Measurements from ENCODE around the gene NUP205. TPM values are rescaled to one million over a fixed set of nuclear protein-coding genes. Genes with fewer than 3 reads are reported as not detected.

NUP205 gene
- total RNA-seq, 2 donors from 2014 or later, result 118 to 129 TPM

DNA sequence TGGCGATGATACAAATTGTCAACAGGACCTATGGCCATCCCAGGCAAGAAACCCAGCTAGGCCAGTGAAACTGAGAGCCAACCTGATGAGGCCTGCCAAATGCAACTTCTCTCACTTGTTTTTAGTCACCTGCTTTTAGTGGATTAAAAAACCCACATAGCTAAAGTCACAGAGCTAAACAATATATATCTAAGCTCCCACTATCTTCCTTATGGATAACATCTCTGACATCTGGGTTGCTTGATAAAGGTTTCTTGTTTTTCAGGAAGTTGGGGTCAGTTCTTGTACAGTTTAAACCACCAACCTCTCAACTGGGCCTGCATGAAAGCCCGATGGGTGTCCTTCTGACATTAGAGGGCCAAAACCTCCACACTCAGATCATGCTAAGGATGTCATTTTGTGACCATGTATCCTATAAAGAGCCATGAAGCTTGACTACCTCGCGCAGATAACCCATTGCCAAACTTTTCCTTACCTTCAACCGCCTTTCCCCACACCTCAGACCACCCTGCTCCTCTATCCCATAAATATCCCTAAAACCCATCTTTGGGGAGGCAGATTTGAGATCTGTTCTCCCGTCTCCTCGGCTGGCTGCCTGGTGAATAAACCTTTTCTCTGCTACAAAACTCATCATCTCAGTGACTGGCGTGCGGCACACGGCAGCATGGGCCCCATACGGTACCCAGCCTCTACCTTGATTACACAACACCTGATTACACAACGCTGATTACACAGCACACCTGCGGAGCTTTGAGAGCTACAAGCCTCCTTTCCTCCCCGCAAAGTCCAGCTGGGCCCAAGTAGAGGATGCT, 103.8 kb downstream of the NUP205 start:
- Mint-ChIP-seq H3K27me3 (ENCODE audit: insufficient read depth) (no peaks in the 10 kb centered on the region), H3K9me3 (no peaks in the 10 kb centered on the region), H3K4me1 (peaks cover 38% of the 10 kb centered on the region), H3K27ac (peak overlapping the region; percentile 87), H3K36me3 (ENCODE audit: low read depth) (peaks cover 3% of the 10 kb centered on the region), H3K4me3 (peak overlapping the region; percentile 91)
- Histone ChIP-seq H3K9ac (ENCODE audit: extremely low read depth, low read length, poor library complexity, severe bottlenecking) (no peak overlapping the region), H3K27ac (ENCODE audit: low read depth, low read length) (peak overlapping the region; percentile 52), H3K4me1 (ENCODE audit: control insufficient read depth, insufficient read depth, low read length) (peaks cover 5% of the 10 kb centered on the region), H3K36me3 (ENCODE audit: control insufficient read depth, insufficient read depth, low read length) (no peaks in the 10 kb centered on the region), H3K27me3 (ENCODE audit: control insufficient read depth, insufficient read depth, low read length, poor library complexity, severe bottlenecking) (no peaks in the 10 kb centered on the region), H3K4me3 (ENCODE audit: low read length) (peak overlapping the region; percentile 90), H3K9me3 (ENCODE audit: control insufficient read depth, low read length) (no peaks in the 10 kb centered on the region)
- WGBS, 2 experiments (ENCODE audit: insufficient coverage in 1 of 2, insufficient read length in 1 of 2), result 75 to 89% methylated on average over 13 to 14 of the region's 14 CpGs
- TF ChIP-seq, protein P1, sequence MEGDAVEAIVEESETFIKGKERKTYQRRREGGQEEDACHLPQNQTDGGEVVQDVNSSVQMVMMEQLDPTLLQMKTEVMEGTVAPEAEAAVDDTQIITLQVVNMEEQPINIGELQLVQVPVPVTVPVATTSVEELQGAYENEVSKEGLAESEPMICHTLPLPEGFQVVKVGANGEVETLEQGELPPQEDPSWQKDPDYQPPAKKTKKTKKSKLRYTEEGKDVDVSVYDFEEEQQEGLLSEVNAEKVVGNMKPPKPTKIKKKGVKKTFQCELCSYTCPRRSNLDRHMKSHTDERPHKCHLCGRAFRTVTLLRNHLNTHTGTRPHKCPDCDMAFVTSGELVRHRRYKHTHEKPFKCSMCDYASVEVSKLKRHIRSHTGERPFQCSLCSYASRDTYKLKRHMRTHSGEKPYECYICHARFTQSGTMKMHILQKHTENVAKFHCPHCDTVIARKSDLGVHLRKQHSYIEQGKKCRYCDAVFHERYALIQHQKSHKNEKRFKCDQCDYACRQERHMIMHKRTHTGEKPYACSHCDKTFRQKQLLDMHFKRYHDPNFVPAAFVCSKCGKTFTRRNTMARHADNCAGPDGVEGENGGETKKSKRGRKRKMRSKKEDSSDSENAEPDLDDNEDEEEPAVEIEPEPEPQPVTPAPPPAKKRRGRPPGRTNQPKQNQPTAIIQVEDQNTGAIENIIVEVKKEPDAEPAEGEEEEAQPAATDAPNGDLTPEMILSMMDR (conservative IDR thresholded peaks at IDR 0.05), result no peak
- no peak for DNase-seq

- H3K27me3 ChIP-seq (ENCODE audit: control insufficient read depth, insufficient read depth, low read length, poor library complexity, severe bottlenecking), result no peaks in the 10 kb centered on the region
- 16 to 47% methylated on average over 7 to 17 of the region's 17 CpGs for WGBS, 2 experiments (ENCODE audit: insufficient coverage in 1 of 2, insufficient read length in 1 of 2)
- no peak for DNase-seq
- TF ChIP-seq, protein P1 (conservative IDR thresholded peaks at IDR 0.05), result no peak
- Mint-ChIP-seq H3K36me3 (ENCODE audit: low read depth) (peaks cover 3% of the 10 kb centered on the region), H3K4me3 (peak overlapping the region; percentile 91), H3K27ac (peak overlapping the region; percentile 87), H3K4me1 (peaks cover 38% of the 10 kb centered on the region), H3K9me3 (no peaks in the 10 kb centered on the region), H3K27me3 (ENCODE audit: insufficient read depth) (no peaks in the 10 kb centered on the region)
- H3K4me1 ChIP-seq (ENCODE audit: control insufficient read depth, insufficient read depth, low read length), result peaks cover 5% of the 10 kb centered on the region
- H3K4me3 ChIP-seq (ENCODE audit: low read length), result peak overlapping the region; percentile 90
- no peaks in the 10 kb centered on the region for H3K9me3 ChIP-seq (ENCODE audit: control insufficient read depth, low read length)
- peak overlapping the region; percentile 52 for H3K27ac ChIP-seq (ENCODE audit: low read depth, low read length)
- no peaks in the 10 kb centered on the region for H3K36me3 ChIP-seq (ENCODE audit: control insufficient read depth, insufficient read depth, low read length)
- H3K9ac ChIP-seq (ENCODE audit: extremely low read depth, low read length, poor library complexity, severe bottlenecking), result no peak overlapping the region
These were observed 104.3 kb downstream of the NUP205 start for GRCh38 chr7:135662123-135662372.

DNA sequence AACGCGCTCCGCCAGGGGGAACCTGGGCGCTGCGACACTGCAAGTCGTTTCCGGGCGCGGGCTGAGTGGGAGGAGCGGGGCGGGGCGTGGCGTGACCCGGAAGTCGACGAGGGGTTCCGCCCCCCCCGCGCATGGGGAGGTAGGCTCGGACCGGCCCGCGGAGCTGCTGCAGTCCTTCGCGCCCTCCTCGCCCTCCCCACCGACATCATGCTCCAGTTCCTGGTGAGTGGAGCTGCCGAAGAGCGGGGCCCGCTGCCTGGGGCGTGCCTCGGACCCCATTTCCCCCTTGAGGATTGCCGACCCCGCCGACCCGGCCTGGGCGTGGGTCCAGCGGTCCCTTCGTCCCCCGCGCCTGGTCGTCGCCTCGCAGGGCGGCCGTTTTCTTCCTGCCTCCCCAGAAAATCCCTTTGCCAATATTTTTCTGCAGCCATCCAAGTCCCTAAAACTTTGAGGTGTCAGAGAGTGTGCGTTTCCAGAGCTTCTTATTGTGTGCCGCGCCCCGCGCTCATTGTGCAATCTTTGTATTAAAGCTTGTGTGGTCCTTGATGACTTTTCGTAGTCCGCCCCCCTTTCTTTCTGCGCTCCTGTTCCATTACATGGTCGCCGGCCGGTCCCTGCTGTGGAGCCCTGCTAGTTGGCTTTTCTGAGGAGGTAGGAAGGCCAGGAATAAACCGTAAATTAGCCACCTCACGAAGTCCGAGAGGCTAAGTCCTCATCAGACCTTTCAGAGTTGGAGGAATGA, 104.8 kb downstream of the NUP205 start, which contains the start of gene STMP1:
TSS of gene STMP1 (plus strand) at position 142 of the 742 bp plus-strand sequence.
- TF ChIP-seq, protein P1 (conservative IDR thresholded peaks at IDR 0.05), result peak; percentile 81
- H3K9me3 ChIP-seq (ENCODE audit: control insufficient read depth, low read length), result no peaks in the 10 kb centered on the region
- H3K36me3 Mint-ChIP-seq (ENCODE audit: low read depth), result peaks cover 3% of the 10 kb centered on the region
- no peaks in the 10 kb centered on the region for H3K36me3 ChIP-seq (ENCODE audit: control insufficient read depth, insufficient read depth, low read length)
- H3K27ac Mint-ChIP-seq, result peak within 1 kb of the TSS; percentile 96
- WGBS, 2 experiments (ENCODE audit: insufficient coverage in 1 of 2, insufficient read length in 1 of 2), result 0% methylated on average over 18 to 60 of the region's 60 CpGs
- peaks cover 38% of the 10 kb centered on the region for H3K4me1 Mint-ChIP-seq
- H3K27me3 ChIP-seq (ENCODE audit: control insufficient read depth, insufficient read depth, low read length, poor library complexity, severe bottlenecking), result no peaks in the 10 kb centered on the region
- peak; percentile 99 for DNase-seq
- no peaks in the 10 kb centered on the region for H3K9me3 Mint-ChIP-seq
- peak within 1 kb of the TSS; percentile 90 for H3K4me3 ChIP-seq (ENCODE audit: low read length)
- peak within 1 kb of the TSS; percentile 74 for H3K27ac ChIP-seq (ENCODE audit: low read depth, low read length)
- peak within 1 kb of the TSS; percentile 91 for H3K4me3 Mint-ChIP-seq
- H3K27me3 Mint-ChIP-seq (ENCODE audit: insufficient read depth), result no peaks in the 10 kb centered on the region
- peaks cover 5% of the 10 kb centered on the region for H3K4me1 ChIP-seq (ENCODE audit: control insufficient read depth, insufficient read depth, low read length)
- H3K9ac ChIP-seq (ENCODE audit: extremely low read depth, low read length, poor library complexity, severe bottlenecking), result peak within 1 kb of the TSS; percentile 66
